ENCODE measurements around the gene CBLN3. TPM values are rescaled to one million over a fixed set of nuclear protein-coding genes. Genes with fewer than 3 reads are reported as not detected.

The CBLN3 gene
- total RNA-seq, 1 experiment from 2014 or later: 0.94 TPM

GRCh38 chr14:24408764-24409163 lies 20.7 kb downstream of the CBLN3 start (continued):
- TF ChIP-seq ZSCAN18 (CRISPR knock-in tag; IDR thresholded peaks at IDR 0.05) (no peak), NR2C2 (CRISPR knock-in tag; IDR thresholded peaks at IDR 0.05) (no peak)

- ChIA-PET CTCF (interaction anchor here (0.8 to 2.6 kb wide), 9 partner anchors 9 to 75 kb away, joined by 3 to 18 read pairs (median 5); partner anchors contain the start of gene KHNYN), POLR2A (interaction anchor here (1.3 kb wide), 1 partner anchor 24 kb away, joined by 3 read pairs; no protein-coding TSS in a partner anchor)
- peaks cover 15% of the 10 kb centered on the region for H3K4me1 Mint-ChIP-seq
- TF ChIP-seq NR3C1 (CRISPR knock-in tag; conservative IDR thresholded peaks at IDR 0.05; ENCODE audit: low read depth): no peak
- no peak for TF ChIP-seq ZNF416 (CRISPR knock-in tag; IDR thresholded peaks at IDR 0.05)
- no peak for TF ChIP-seq PRDM15 (CRISPR knock-in tag; IDR thresholded peaks at IDR 0.05)
- no peak for TF ChIP-seq ATF6 (CRISPR knock-in tag; IDR thresholded peaks at IDR 0.05)
- TF ChIP-seq NFATC4 (CRISPR knock-in tag; IDR thresholded peaks at IDR 0.05): no peak
- TF ChIP-seq FOXP4 (CRISPR knock-in tag; IDR thresholded peaks at IDR 0.05): no peak
- TF ChIP-seq OVOL2 (CRISPR knock-in tag; IDR thresholded peaks at IDR 0.05; ENCODE audit: borderline replicate concordance): no peak
- no peak for TF ChIP-seq GRHL2 (CRISPR knock-in tag; IDR thresholded peaks at IDR 0.05; ENCODE audit: insufficient replicate concordance, severe bottlenecking)
- TF ChIP-seq TP53 (CRISPR knock-in tag; IDR thresholded peaks at IDR 0.05): no peak
- TF ChIP-seq ERG (CRISPR knock-in tag; IDR thresholded peaks at IDR 0.05): no peak
- TF ChIP-seq ZNF396 (CRISPR knock-in tag; IDR thresholded peaks at IDR 0.05; ENCODE audit: borderline replicate concordance): no peak
- TF ChIP-seq HMGXB4 (CRISPR knock-in tag; IDR thresholded peaks at IDR 0.05): no peak
- TF ChIP-seq MAX (CRISPR knock-in tag; IDR thresholded peaks at IDR 0.05): no peak
- TF ChIP-seq ZNF138 (CRISPR knock-in tag; conservative IDR thresholded peaks at IDR 0.05): no peak
- no peak for TF ChIP-seq ELF4 (CRISPR knock-in tag; IDR thresholded peaks at IDR 0.05; ENCODE audit: low read depth)
- TF ChIP-seq GABPB1 (CRISPR knock-in tag; IDR thresholded peaks at IDR 0.05): no peak
- no peak for TF ChIP-seq ATF2 (CRISPR knock-in tag; IDR thresholded peaks at IDR 0.05; ENCODE audit: borderline replicate concordance, low read depth)
- no peaks in the 10 kb centered on the region for H3K27me3 Mint-ChIP-seq (ENCODE audit: low read depth)
- no peak for ATAC-seq
- no peak for DNase-seq (ENCODE audit: low spot score)
- no peaks in the 10 kb centered on the region for H3K36me3 Mint-ChIP-seq
- no peak overlapping the region for H3K27ac Mint-ChIP-seq
- no peaks in the 10 kb centered on the region for H3K9me3 Mint-ChIP-seq
- H3K4me3 Mint-ChIP-seq: no peak overlapping the region
Measured at GRCh38 chr14:24407608-24408325, 21.7 kb downstream of the CBLN3 start.
